ENCODE results near the gene HSPG2.

The HSPG2 gene

DNA sequence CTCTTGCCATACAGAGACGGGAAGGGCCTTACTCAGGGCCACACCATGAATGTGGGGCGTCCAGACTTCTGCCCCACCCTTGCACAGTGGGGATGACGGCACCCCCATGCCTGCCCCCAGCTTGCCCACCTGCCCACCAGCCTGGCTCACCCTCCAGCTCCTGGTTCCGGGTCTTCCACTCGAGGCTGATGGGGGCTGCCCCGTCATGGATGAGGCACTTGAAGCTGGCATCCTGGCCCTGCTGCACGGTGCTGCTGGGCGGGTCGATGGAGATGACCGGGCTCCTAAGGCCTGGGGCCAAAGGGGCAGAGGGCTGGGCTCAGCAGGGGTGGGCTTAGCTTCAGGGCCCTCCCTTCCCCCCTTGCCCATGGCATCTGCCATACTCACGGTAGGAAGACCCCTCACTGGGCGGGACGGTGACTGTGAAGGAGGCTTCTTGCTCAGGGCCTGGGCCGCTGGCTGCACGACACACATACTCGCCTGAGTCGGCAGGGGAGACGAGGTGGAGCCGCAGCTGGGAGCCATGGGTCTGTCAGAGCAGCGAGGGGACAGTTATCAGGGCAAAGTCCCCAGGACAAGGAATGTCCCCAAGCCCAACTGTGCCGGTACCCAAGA lies 95.2 kb downstream of the HSPG2 start:
- TF ChIP-seq MAX (IDR thresholded peaks at IDR 0.05) (no peak), EGR1 (IDR thresholded peaks at IDR 0.05) (no peak), TCF12 (IDR thresholded peaks at IDR 0.05; ENCODE audit: low read depth) (no peak), YY1 (IDR thresholded peaks at IDR 0.05; ENCODE audit: low read depth) (no peak), TEAD4 (IDR thresholded peaks at IDR 0.05) (no peak), FOXM1 (IDR thresholded peaks at IDR 0.05; ENCODE audit: borderline replicate concordance, low read depth) (no peak), ZBTB7A (IDR thresholded peaks at IDR 0.05; ENCODE audit: low read depth) (no peak), CEBPB (IDR thresholded peaks at IDR 0.05) (no peak), RAD21 (IDR thresholded peaks at IDR 0.05; ENCODE audit: low read depth) (no peak), USF1 (IDR thresholded peaks at IDR 0.05) (no peak), REST (IDR thresholded peaks at IDR 0.05; ENCODE audit: low read depth) (no peak), EP300 (IDR thresholded peaks at IDR 0.05; ENCODE audit: borderline replicate concordance) (no peak), NFIC (IDR thresholded peaks at IDR 0.05) (no peak), CREB1 (IDR thresholded peaks at IDR 0.05; ENCODE audit: low read depth) (no peak), TAF1 (IDR thresholded peaks at IDR 0.05; ENCODE audit: low read depth) (no peak)

GRCh38 chr1:21840981-21841380 lies 96.1 kb downstream of the HSPG2 start:
- TF ChIP-seq EP300 (IDR thresholded peaks at IDR 0.05; ENCODE audit: borderline replicate concordance), result no peak
- no peak for TF ChIP-seq MAX (IDR thresholded peaks at IDR 0.05)
- no peak for TF ChIP-seq REST (IDR thresholded peaks at IDR 0.05; ENCODE audit: low read depth)
- no peak for TF ChIP-seq NFIC (IDR thresholded peaks at IDR 0.05)
- TF ChIP-seq EGR1 (IDR thresholded peaks at IDR 0.05), result no peak
- no peak for TF ChIP-seq ZBTB7A (IDR thresholded peaks at IDR 0.05; ENCODE audit: low read depth)
- no peak for TF ChIP-seq CREB1 (IDR thresholded peaks at IDR 0.05; ENCODE audit: low read depth)
- no peak for TF ChIP-seq YY1 (IDR thresholded peaks at IDR 0.05; ENCODE audit: low read depth)
- TF ChIP-seq TCF12 (IDR thresholded peaks at IDR 0.05; ENCODE audit: low read depth), result no peak
- no peak for TF ChIP-seq CEBPB (IDR thresholded peaks at IDR 0.05)
- TF ChIP-seq TAF1 (IDR thresholded peaks at IDR 0.05; ENCODE audit: low read depth), result no peak
- TF ChIP-seq TEAD4 (IDR thresholded peaks at IDR 0.05), result no peak
- TF ChIP-seq RAD21 (IDR thresholded peaks at IDR 0.05; ENCODE audit: low read depth), result no peak
- TF ChIP-seq USF1 (IDR thresholded peaks at IDR 0.05), result no peak

DNA sequence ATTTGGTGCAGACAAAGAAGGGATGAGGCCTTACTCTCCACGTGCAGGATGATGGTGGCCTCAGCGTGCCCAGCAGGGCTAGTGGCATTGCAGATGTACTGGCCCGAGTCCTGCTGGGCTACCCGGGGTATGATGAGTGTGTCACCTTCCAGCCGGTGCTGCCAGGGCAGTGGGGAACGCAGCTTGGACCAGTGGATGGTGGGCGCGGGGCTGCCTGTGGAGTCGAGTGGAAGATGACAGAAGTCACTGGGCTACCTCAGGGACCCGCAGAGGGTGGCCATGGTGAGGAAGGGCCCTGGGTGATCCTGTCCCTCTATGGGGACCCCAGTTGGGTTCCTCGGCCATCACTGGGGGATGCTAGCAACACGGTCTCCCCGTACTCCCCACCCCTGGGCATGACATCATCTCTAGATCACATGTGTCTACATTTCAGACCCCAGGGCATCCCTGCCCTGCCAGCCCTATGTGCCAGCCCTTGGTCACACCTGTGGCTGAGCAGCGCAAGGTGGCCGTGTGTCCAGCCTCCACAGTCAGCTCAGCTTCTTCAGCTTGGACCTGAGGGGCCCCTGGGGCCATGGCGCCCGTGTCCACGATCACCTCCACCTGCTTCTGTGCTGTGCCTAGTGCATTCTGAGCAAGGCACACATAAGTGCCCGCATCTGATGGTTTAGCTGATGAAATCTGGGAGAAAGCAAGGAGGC lies 97.6 kb downstream of the HSPG2 start:
- no peak for TF ChIP-seq USF1 (IDR thresholded peaks at IDR 0.05)
- TF ChIP-seq NFIC (IDR thresholded peaks at IDR 0.05), result no peak
- TF ChIP-seq TAF1 (IDR thresholded peaks at IDR 0.05; ENCODE audit: low read depth), result no peak
- TF ChIP-seq MAX (IDR thresholded peaks at IDR 0.05), result no peak
- no peak for TF ChIP-seq TCF12 (IDR thresholded peaks at IDR 0.05; ENCODE audit: low read depth)
- TF ChIP-seq TEAD4 (IDR thresholded peaks at IDR 0.05), result no peak
- no peak for TF ChIP-seq ZBTB7A (IDR thresholded peaks at IDR 0.05; ENCODE audit: low read depth)
- TF ChIP-seq REST (IDR thresholded peaks at IDR 0.05; ENCODE audit: low read depth), result no peak
- TF ChIP-seq CREB1 (IDR thresholded peaks at IDR 0.05; ENCODE audit: low read depth), result no peak
- TF ChIP-seq YY1 (IDR thresholded peaks at IDR 0.05; ENCODE audit: low read depth), result no peak
- no peak for TF ChIP-seq RAD21 (IDR thresholded peaks at IDR 0.05; ENCODE audit: low read depth)
- no peak for TF ChIP-seq EGR1 (IDR thresholded peaks at IDR 0.05)
